ENCODE results near the gene KIAA0040. TPM values are rescaled to one million over a fixed set of nuclear protein-coding genes. Genes with fewer than 3 reads are reported as not detected.

Gene KIAA0040
- total RNA-seq, 4 donors from 2014 or later = 12.3 to 22.1 (median 16.3) TPM

GRCh38 chr1:175195281-175195680 lies 2.7 kb upstream of the KIAA0040 start:
- Histone ChIP-seq H3K27me3 (no peaks in the 10 kb centered on the region), H3K36me3 (no peaks in the 10 kb centered on the region), H3K9me3 (no peaks in the 10 kb centered on the region), H3K27ac (no peak overlapping the region), H3K4me3 (no peak overlapping the region), H3K4me1 (no peaks in the 10 kb centered on the region)
- no peak for TF ChIP-seq CTCF (IDR thresholded peaks at IDR 0.05)
- DNase-seq = no peak
- intact Hi-C loops (cut with DNase I; ENCODE audit: low total_unique reads) = no loop called here

GRCh38 chr1:175193527-175193910 lies 943 bp upstream of the KIAA0040 start:
- intact Hi-C loops (cut with DNase I; ENCODE audit: low total_unique reads) = no loop called here
- DNase-seq = no peak
- H3K9me3 ChIP-seq = no peaks in the 10 kb centered on the region
- peak overlapping the region; percentile 77 to 80 for H3K27ac ChIP-seq
- TF ChIP-seq POLR2A (IDR thresholded peaks at IDR 0.05) (no peak), CTCF (IDR thresholded peaks at IDR 0.05) (no peak)
- no peaks in the 10 kb centered on the region for H3K4me1 ChIP-seq
- no peaks in the 10 kb centered on the region for H3K36me3 ChIP-seq
- H3K27me3 ChIP-seq = no peaks in the 10 kb centered on the region
- no peak overlapping the region for H3K4me3 ChIP-seq

GRCh38 chr1:175192111-175192629 lies 406 bp downstream of the KIAA0040 start:
- no peaks in the 10 kb centered on the region for H3K27me3 ChIP-seq
- no peaks in the 10 kb centered on the region for H3K4me1 ChIP-seq
- H3K36me3 ChIP-seq = no peaks in the 10 kb centered on the region
- DNase-seq = peak; percentile 61 to 71
- TF ChIP-seq POLR2A (IDR thresholded peaks at IDR 0.05) = no peak
- TF ChIP-seq CTCF (IDR thresholded peaks at IDR 0.05) = no peak
- H3K9me3 ChIP-seq = no peaks in the 10 kb centered on the region
- intact Hi-C loops (cut with DNase I; ENCODE audit: low total_unique reads) = no loop called here
- H3K4me3 ChIP-seq = peak overlapping the region; percentile 48 to 64
- H3K27ac ChIP-seq = peak overlapping the region; percentile 77 to 80

- peak in 1 of 2 donors; percentile 23 for DNase-seq
- H3K27me3 ChIP-seq = no peaks in the 10 kb centered on the region
- H3K4me3 ChIP-seq = peak overlapping the region; percentile 48 to 64
- intact Hi-C loops (cut with DNase I; ENCODE audit: low total_unique reads) = no loop called here
- H3K27ac ChIP-seq = peak overlapping the region; percentile 77 to 80
- H3K4me1 ChIP-seq = no peaks in the 10 kb centered on the region
- no peaks in the 10 kb centered on the region for H3K36me3 ChIP-seq
- no peaks in the 10 kb centered on the region for H3K9me3 ChIP-seq
- no peak for TF ChIP-seq CTCF (IDR thresholded peaks at IDR 0.05)
- TF ChIP-seq POLR2A (IDR thresholded peaks at IDR 0.05) = no peak
Observed at GRCh38 chr1:175191659-175192058, 917 bp downstream of the KIAA0040 start.

GRCh38 chr1:175188936-175189335 lies 3.6 kb downstream of the KIAA0040 start:
- TF ChIP-seq CTCF (IDR thresholded peaks at IDR 0.05) = no peak
- no peak for TF ChIP-seq POLR2A (IDR thresholded peaks at IDR 0.05)
- Histone ChIP-seq H3K36me3 (no peaks in the 10 kb centered on the region), H3K27me3 (no peaks in the 10 kb centered on the region), H3K4me3 (no peak overlapping the region), H3K4me1 (no peaks in the 10 kb centered on the region), H3K9me3 (no peaks in the 10 kb centered on the region), H3K27ac (peak overlapping the region; percentile 3 to 38)
- intact Hi-C loops (cut with DNase I; ENCODE audit: low total_unique reads) = no loop called here
- no peak for DNase-seq
